Endothelial cell of umbilical vein (primary cell): ENCODE data around the gene SMCHD1. TPM values are rescaled to one million over a fixed set of nuclear protein-coding genes. Genes with fewer than 3 reads are reported as not detected.

Source experiments
- BruUV-seq: library from RNA; stranded (reverse); fragments of 400-500 nt; replicated peaks from 2 replicates; lab custom pipeline; 2021; lab: Mats Ljungman, UMichigan
- CTCF ChIA-PET: fragments of 300-600, 350-600 bp; sonication (Branson Sonifier 250); formaldehyde crosslinking; loops from one replicate; lab custom pipeline; 2021; ENCODE audit warnings: antibody characterized with exemption, inconsistent platforms; lab: Charles Lee
- POLR2A ChIA-PET: fragments of 300-600, 350-600 bp; sonication (Branson Sonifier 250); formaldehyde crosslinking; loops from one replicate; lab custom pipeline; 2021; ENCODE audit warnings: antibody characterized with exemption, inconsistent platforms; lab: Charles Lee
- DNase-seq: peaks from one replicate; pipeline ENCODE4 v3.0.0-alpha.2; 2011; ENCODE audit warnings: low read depth, low spot score
- FAIRE-seq: peaks from 2 replicates; lab custom pipeline; 2011; peaks lifted over from hg19 to GRCh38; lab: Jason Lieb, UNC
- H2AFZ ChIP-seq: 2 replicates; pipeline ENCODE4 v1.6.0; 2012; ENCODE audit warnings: low read depth, low read length, control low read depth, inconsistent platforms
- H3K27ac ChIP-seq: 2 replicates; pipeline ENCODE4 v1.5.1; 2011; ENCODE audit warnings: low read depth, mild to moderate bottlenecking, control low read depth, low read length, moderate library complexity; ENCODE audit not compliant: insufficient read depth
- H3K27me3 ChIP-seq, 2 experiments: 2 replicates each; pipeline versions ENCODE4 v1.6.0 to v1.6.1; 2011; ENCODE audit warnings: low read length in 2 of 2, mixed read lengths in 1 of 2; ENCODE audit not compliant: control insufficient read depth in 2 of 2, insufficient read depth in 2 of 2
- H3K36me3 ChIP-seq, 2 experiments: 2 replicates in 1 of 2; 3 replicates in 1 of 2; pipeline ENCODE4 v1.5.1; 2011; ENCODE audit warnings: low read length in 2 of 2, mild to moderate bottlenecking in 1 of 2, moderate library complexity in 1 of 2; ENCODE audit not compliant: control insufficient read depth in 2 of 2, insufficient read depth in 2 of 2; ENCODE audit errors: extremely low read depth in 1 of 2
- H3K4me1 ChIP-seq: 3 replicates; pipeline ENCODE4 v1.5.1; 2011; ENCODE audit warnings: mild to moderate bottlenecking, low read length; ENCODE audit not compliant: control insufficient read depth, insufficient read depth; ENCODE audit errors: extremely low read depth
- H3K4me2 ChIP-seq: 2 replicates; pipeline ENCODE4 v1.6.1; 2011; ENCODE audit warnings: low read length, control low read depth, mixed read lengths; ENCODE audit not compliant: insufficient read depth
- H3K4me3 ChIP-seq, 3 experiments: fragments of 200-600 bp in 1 of 3; sonication (generic), shearing (Covaris generic) in 1 of 3; replicated peaks in 1 of 3; 2 replicates each; pipeline ENCODE4 v1.5.1; 2011 to 2016; ENCODE audit warnings: control low read depth in 3 of 3, low read length in 3 of 3, mild to moderate bottlenecking in 2 of 3, inconsistent platforms in 1 of 3, low read depth in 1 of 3, moderate library complexity in 1 of 3; ENCODE audit not compliant: insufficient read depth in 1 of 3
- H3K79me2 ChIP-seq: 2 replicates; pipeline ENCODE4 v1.6.0; 2012; ENCODE audit warnings: low read length, inconsistent platforms; ENCODE audit not compliant: control insufficient read depth, insufficient read depth
- H3K9ac ChIP-seq: replicated peaks from 2 replicates; pipeline ENCODE3; 2011; ENCODE audit warnings: low read length, control low read depth; ENCODE audit not compliant: insufficient read depth; ENCODE audit errors: extremely low read depth
- H3K9me1 ChIP-seq: replicated peaks from 3 replicates; pipeline ENCODE4 v1.6.0; 2011; ENCODE audit warnings: mild to moderate bottlenecking, low read length; ENCODE audit not compliant: control insufficient read depth, insufficient read depth; ENCODE audit errors: extremely low read depth
- H3K9me3 ChIP-seq: replicated peaks from 2 replicates; pipeline ENCODE4 v1.5.1; 2012; ENCODE audit warnings: low read length, inconsistent platforms; ENCODE audit not compliant: control insufficient read depth, insufficient read depth
- H4K20me1 ChIP-seq: replicated peaks from 2 replicates; pipeline ENCODE3; 2011; ENCODE audit warnings: mild to moderate bottlenecking, low read length; ENCODE audit not compliant: control insufficient read depth, insufficient read depth; ENCODE audit errors: extremely low read depth
- CTCF ChIP-seq, 2 donors: IDR thresholded peaks; 1 replicate in 1 of 2; 2 replicates in 1 of 2; pipeline ENCODE4 v1.5.1; 2011; ENCODE audit warnings: low read length in 2 of 2, mild to moderate bottlenecking in 2 of 2, moderate library complexity in 2 of 2, control low read depth in 1 of 2, inconsistent platforms in 1 of 2, low read depth in 1 of 2; ENCODE audit not compliant: insufficient read depth in 1 of 2; ENCODE audit errors: extremely low read depth in 1 of 2
- EZH2 ChIP-seq: IDR thresholded peaks from 2 replicates; pipeline ENCODE4 v1.6.1; 2012; ENCODE audit warnings: borderline replicate concordance, low read depth, mild to moderate bottlenecking, moderate library complexity, low read length, inconsistent platforms; ENCODE audit not compliant: severe bottlenecking
- FOS ChIP-seq: IDR thresholded peaks from 2 replicates; pipeline ENCODE4 v1.6.1; 2011; ENCODE audit warnings: mild to moderate bottlenecking, low read length, moderate library complexity, borderline replicate concordance; ENCODE audit not compliant: insufficient read depth
- GATA2 ChIP-seq: IDR thresholded peaks from 2 replicates; pipeline ENCODE4 v1.7.0; 2011; ENCODE audit warnings: low read depth, mild to moderate bottlenecking, moderate library complexity, mixed read lengths, low read length; ENCODE audit not compliant: insufficient read length, insufficient read depth
- JUN ChIP-seq: IDR thresholded peaks from 2 replicates; pipeline ENCODE4 v1.6.1; 2011; ENCODE audit warnings: borderline replicate concordance, low read depth; ENCODE audit not compliant: insufficient read length, insufficient read depth
- MAX ChIP-seq: IDR thresholded peaks from 2 replicates; pipeline ENCODE4 v1.6.1; 2011; ENCODE audit not compliant: insufficient read depth, insufficient read length
- MYC ChIP-seq: IDR thresholded peaks from one replicate; pipeline ENCODE4 v1.6.1; 2011; ENCODE audit warnings: mild to moderate bottlenecking, low read depth, low read length
- POLR2A ChIP-seq: IDR thresholded peaks from 2 replicates; pipeline ENCODE4 v1.6.1; 2012; ENCODE audit warnings: low read depth, mild to moderate bottlenecking, control low read depth, low read length
- POLR2AphosphoS5 ChIP-seq: IDR thresholded peaks from 2 replicates; pipeline ENCODE4 v1.6.1; 2012; ENCODE audit warnings: low read depth, mild to moderate bottlenecking, control low read depth, low read length, moderate library complexity; ENCODE audit not compliant: insufficient read depth
- dilution Hi-C: fragments of 300-500 bp; cut with MboI; formaldehyde crosslinking; loops from one replicate; pipeline ENCODE4 v1.15.0; 2019; ENCODE audit warnings: low sequenced_read_pairs; ENCODE audit not compliant: extremely low pct_ligation_motif_present
- intact Hi-C: fragments of 100-400 bp; cut with micrococcal nuclease; formaldehyde crosslinking; loops from one replicate; pipeline ENCODE4 v1.10.0; 2022
- polyA plus RNA-seq, 4 experiments: library from polyadenylated mRNA; depleted of rRNA in 3 of 4; stranded (reverse) in 3 of 4; unstranded in 1 of 4; fragments of >200 nt; gene quantifications; 2 replicates each; pipeline versions ENCODE4 v1.2.1 to v1.2.3, GENCODE V29; 2011 to 2012; ENCODE audit warnings: missing spikeins in 1 of 4
- total RNA-seq: library from RNA; stranded (reverse); gene quantifications from 2 replicates; pipeline ENCODE4 v1.2.3, GENCODE V29; 2021

The SMCHD1 gene
- total and polyA plus RNA-seq, 2 donors (not counting 3 experiments of a cell fraction or from before 2014, with no cell fraction given): 7.4 to 39.9 TPM

DNA sequence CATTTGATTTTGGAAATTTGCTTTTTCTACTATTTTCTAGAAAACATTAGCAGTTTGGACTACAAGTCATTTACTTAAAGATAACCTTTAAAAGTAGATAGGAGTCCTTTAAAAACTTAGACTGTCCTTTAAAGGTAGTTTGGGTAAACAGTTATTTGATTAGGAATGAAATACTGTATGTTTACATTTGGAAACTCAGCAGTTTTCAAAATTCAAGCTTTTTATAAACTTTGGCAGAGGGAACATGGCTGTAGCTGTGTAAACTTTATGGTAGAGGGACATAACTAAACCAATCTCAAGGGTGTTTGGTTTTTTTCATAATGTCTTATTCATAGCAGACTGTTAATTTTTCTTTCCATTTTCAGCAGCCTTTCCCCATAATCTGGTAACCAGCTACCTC is 90.7 kb downstream of the SMCHD1 start:
- Histone ChIP-seq H3K4me2 (no peak overlapping the region), H3K36me3 (peaks cover 0 to 17% of the 10 kb centered on the region in 2 experiments), H3K9ac (no peak overlapping the region), H3K27ac (no peak overlapping the region), H4K20me1 (no peaks in the 10 kb centered on the region), H3K27me3 (no peaks in the 10 kb centered on the region), H2AFZ (no peak overlapping the region), H3K9me3 (no peaks in the 10 kb centered on the region), H3K79me2 (no peaks in the 10 kb centered on the region), H3K4me1 (no peaks in the 10 kb centered on the region), H3K4me3 (no peak overlapping the region), H3K9me1 (no peaks in the 10 kb centered on the region)
- intact Hi-C loops: no loop called here
- ChIA-PET CTCF (no interaction called here), POLR2A (no interaction called here)
- no peak for FAIRE-seq
- no peak for TF ChIP-seq EZH2
- no peak for TF ChIP-seq FOS
- no peak for TF ChIP-seq JUN
- TF ChIP-seq MAX: no peak
- TF ChIP-seq POLR2AphosphoS5: no peak
- TF ChIP-seq CTCF (IDR thresholded peaks at IDR 0.05; ENCODE audit: extremely low read depth in 1 of 2, insufficient read depth in 1 of 2, low read depth in 1 of 2, low read length in 2 of 2): no peak
- no peak for TF ChIP-seq MYC
- no peak for TF ChIP-seq GATA2
- TF ChIP-seq POLR2A: no peak
- BruUV-seq: no TSS peak
- dilution Hi-C loops: no loop called here
- no peak for DNase-seq
